Measurements from ENCODE around the gene MTREX. TPM values are rescaled to one million over a fixed set of nuclear protein-coding genes. Genes with fewer than 3 reads are reported as not detected.

MTREX gene
- total RNA-seq, 4 donors from 2014 or later = 52.4 to 95.1 (median 60.7) TPM

- Histone ChIP-seq H3K4me3 (no peak overlapping the region), H3K9me3 (peaks cover 0 to 4% (median 0%) of the 10 kb centered on the region in 4 donors), H3K27me3 (no peaks in the 10 kb centered on the region), H3K36me3 (peaks cover 0 to 87% (median 6%) of the 10 kb centered on the region in 3 donors), H3K4me1 (peaks cover 0 to 34% (median 3%) of the 10 kb centered on the region in 4 donors), H3K27ac (no peak overlapping the region)
- 99 to 100% methylated on average over 4 of the region's 4 CpGs for WGBS, 2 donors
- no peak for DNase-seq (ENCODE audit: low spot score in 2 of 2)
- TF ChIP-seq EP300 (IDR thresholded peaks at IDR 0.05) (no peak), CTCF (IDR thresholded peaks at IDR 0.05) (no peak), POLR2A (IDR thresholded peaks at IDR 0.05) (no peak)
These were observed 118.7 kb downstream of the MTREX start for GRCh38 chr5:55426455-55426854.

DNA sequence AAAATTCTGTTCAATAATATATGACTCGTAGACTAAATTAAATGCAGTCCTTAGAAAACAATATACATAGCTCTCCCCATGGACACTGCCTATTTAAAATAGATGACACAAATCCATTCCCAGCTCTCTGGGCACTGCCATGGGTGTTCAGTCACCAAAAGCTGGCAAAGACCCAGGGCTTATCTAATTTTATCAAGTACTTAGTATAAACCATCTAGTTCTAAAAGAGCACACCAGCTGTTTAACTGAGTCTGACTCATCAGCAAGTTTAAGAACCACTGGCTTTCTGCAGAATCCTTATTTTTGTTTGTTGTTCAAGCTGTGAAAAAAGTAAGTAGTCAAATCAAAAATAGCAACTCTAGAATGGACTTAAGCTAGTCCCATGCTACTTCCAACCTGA is 119.4 kb downstream of the MTREX start:
- Histone ChIP-seq H3K36me3 (peaks cover 0 to 93% (median 6%) of the 10 kb centered on the region in 3 donors), H3K4me1 (peaks cover 0 to 27% (median 3%) of the 10 kb centered on the region in 4 donors), H3K27me3 (no peaks in the 10 kb centered on the region), H3K27ac (peak overlapping the region in 1 of 4 donors; percentile 52), H3K4me3 (no peak overlapping the region), H3K9me3 (peaks cover 0 to 4% (median 0%) of the 10 kb centered on the region in 4 donors)
- WGBS, 2 donors = 60 to 75% methylated on average over 1 of the region's 1 CpG
- DNase-seq (ENCODE audit: low spot score in 2 of 2) = no peak
- TF ChIP-seq EP300 (IDR thresholded peaks at IDR 0.05) (no peak), POLR2A (IDR thresholded peaks at IDR 0.05) (no peak), CTCF (IDR thresholded peaks at IDR 0.05) (no peak)

GRCh38 chr5:55429221-55429612 is 121.4 kb downstream of the MTREX start:
- 50 to 100% methylated on average over 1 to 2 of the region's 2 CpGs for WGBS, 2 donors
- TF ChIP-seq POLR2A (IDR thresholded peaks at IDR 0.05) = no peak
- no peak for TF ChIP-seq CTCF (IDR thresholded peaks at IDR 0.05)
- TF ChIP-seq EP300 (IDR thresholded peaks at IDR 0.05) = no peak
- DNase-seq (ENCODE audit: low spot score in 2 of 2) = no peak
- H3K27ac ChIP-seq = no peak overlapping the region
- H3K9me3 ChIP-seq = peaks cover 0 to 12% (median 0%) of the 10 kb centered on the region in 4 donors
- H3K27me3 ChIP-seq = no peaks in the 10 kb centered on the region
- no peak overlapping the region for H3K4me3 ChIP-seq
- H3K4me1 ChIP-seq = peaks cover 0 to 21% (median 3%) of the 10 kb centered on the region in 4 donors
- peaks cover 0 to 91% (median 0%) of the 10 kb centered on the region in 3 donors for H3K36me3 ChIP-seq

DNA sequence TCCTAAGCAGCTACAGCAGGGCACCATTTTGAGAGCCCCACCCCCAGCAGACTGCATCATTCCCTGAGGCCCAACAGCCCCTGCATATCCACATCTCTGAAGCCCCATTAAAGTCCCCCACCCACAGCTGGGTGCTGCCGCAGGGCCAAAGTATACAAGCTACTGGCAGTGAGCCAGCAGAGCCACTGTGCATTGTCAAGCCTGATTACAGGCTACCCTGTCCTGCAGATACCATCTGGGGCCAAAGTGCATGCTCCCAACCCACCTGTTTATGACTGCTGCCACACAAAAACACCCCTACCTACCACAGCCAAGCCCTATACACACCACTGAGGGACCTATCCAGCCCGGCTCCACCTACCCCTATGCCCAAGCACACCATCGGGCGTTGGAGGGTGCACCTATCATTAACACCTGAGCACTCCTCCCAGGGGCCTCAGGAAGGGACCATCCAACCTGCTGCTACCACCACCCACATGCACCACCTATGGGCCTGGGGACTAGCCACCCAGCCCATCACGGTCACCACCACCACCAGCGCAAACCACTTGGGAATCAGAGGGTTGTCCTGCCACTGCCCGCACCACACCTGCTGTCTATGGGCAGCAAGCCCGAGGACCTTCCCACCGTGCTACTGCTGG is 121.9 kb downstream of the MTREX start:
- H3K4me1 ChIP-seq = peaks cover 0 to 21% (median 3%) of the 10 kb centered on the region in 4 donors
- H3K27me3 ChIP-seq = no peaks in the 10 kb centered on the region
- peaks cover 0 to 91% (median 0%) of the 10 kb centered on the region in 3 donors for H3K36me3 ChIP-seq
- no peak overlapping the region for H3K4me3 ChIP-seq
- WGBS, 2 donors = 87 to 100% methylated on average over 3 to 9 of the region's 9 CpGs
- TF ChIP-seq POLR2A (IDR thresholded peaks at IDR 0.05) (no peak), EP300 (IDR thresholded peaks at IDR 0.05) (no peak), CTCF (IDR thresholded peaks at IDR 0.05) (no peak)
- H3K27ac ChIP-seq = peak overlapping the region in 1 of 4 donors; percentile 18
- peaks cover 0 to 12% (median 0%) of the 10 kb centered on the region in 4 donors for H3K9me3 ChIP-seq
- no peak for DNase-seq (ENCODE audit: low spot score in 2 of 2)

- peaks cover 0 to 12% (median 0%) of the 10 kb centered on the region in 4 donors for H3K9me3 ChIP-seq
- no peaks in the 10 kb centered on the region for H3K27me3 ChIP-seq
- H3K4me1 ChIP-seq = peaks cover 0 to 27% (median 5%) of the 10 kb centered on the region in 4 donors
- H3K36me3 ChIP-seq = peaks cover 0 to 85% (median 0%) of the 10 kb centered on the region in 3 donors
- H3K27ac ChIP-seq = no peak overlapping the region
- 95% methylated on average over 4 of the region's 4 CpGs for WGBS, 2 donors
- TF ChIP-seq EP300 (IDR thresholded peaks at IDR 0.05) = no peak
- no peak for DNase-seq (ENCODE audit: low spot score in 2 of 2)
- H3K4me3 ChIP-seq = no peak overlapping the region
These were observed 124.8 kb downstream of the MTREX start for GRCh38 chr5:55432549-55432948.

Data from tibial nerve (tissue), 4 donors.